ENCODE measurements around the gene GJA4.

Gene GJA4

DNA sequence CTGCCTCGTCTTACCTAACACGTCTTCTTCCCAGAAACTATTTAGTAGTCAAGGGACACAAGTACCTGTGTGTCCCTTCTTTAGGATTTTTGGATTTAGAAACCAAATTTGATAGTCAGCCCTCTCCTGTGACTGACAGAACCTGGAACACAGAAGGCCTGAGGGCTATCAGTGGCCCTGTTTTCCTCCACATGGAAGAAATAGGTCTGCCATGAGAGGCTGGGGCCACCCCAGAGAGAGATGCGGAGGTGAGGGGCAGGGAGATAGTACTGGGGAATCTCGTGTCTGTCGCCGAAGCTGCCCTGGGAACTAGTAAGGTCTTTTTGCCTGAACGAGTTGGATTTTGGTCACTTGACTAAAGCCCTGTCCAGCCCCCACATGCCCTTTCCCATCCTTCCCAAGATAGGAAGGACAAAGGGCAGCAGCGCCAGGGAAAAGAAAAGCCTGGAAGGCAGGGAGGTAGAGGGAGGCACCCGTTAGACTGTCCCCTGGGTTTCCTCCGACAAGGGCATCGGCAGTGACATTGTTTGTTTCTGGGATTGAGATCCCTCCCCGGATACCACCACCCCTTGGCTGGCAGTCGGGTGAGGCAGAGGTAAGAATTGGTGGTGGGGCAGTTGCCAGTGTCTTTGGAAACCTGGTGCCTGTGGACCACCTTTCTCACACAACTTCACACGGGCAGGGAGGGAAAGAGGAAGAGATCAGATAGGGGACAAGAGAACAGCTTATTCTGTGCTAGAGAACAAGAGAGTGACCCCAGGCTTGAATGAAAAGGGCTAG, 46.9 kb downstream of the GJA4 start:
- no peak for DNase-seq (ENCODE audit: low spot score)

DNA sequence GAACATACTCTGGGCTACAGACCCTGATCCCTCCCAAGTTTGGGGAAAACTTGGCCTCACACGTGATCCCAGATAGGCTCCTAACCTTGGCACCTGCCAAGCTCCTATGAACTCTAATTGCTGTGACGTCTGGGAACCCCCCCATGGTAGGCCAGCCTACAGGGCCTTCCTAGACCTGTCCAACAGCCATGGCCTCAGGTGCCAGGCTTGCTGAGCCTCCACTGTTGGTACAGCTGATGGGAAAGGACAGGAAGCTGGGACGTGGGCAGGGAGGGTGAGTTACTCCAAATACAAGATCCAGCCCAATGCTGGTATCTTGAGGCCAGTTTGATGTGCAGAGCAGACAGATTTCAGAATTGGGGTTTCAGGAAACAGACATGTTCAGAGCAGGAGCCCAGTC, 47.6 kb downstream of the GJA4 start:
- no peak for DNase-seq (ENCODE audit: low spot score)

DNA sequence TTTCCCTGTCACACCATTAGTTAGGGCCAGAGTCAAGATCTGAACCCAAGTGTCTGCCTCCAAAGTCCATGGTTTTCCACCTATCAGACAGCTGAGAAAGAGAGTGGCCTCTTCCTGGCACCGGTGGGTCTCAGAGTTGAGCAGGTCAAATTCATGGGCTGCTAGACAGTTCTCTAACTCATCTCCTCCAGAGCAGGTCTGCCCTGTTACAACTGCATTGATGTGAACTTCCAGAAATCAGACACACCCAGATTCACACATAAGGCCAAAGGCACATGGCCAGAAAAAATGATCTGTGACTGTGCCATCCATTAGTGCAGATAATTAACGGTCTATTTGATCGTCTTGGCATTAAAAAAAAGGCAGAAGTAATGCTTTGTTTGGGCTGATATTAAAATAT, 49.3 kb downstream of the GJA4 start:
- DNase-seq (ENCODE audit: low spot score), result no peak

DNA sequence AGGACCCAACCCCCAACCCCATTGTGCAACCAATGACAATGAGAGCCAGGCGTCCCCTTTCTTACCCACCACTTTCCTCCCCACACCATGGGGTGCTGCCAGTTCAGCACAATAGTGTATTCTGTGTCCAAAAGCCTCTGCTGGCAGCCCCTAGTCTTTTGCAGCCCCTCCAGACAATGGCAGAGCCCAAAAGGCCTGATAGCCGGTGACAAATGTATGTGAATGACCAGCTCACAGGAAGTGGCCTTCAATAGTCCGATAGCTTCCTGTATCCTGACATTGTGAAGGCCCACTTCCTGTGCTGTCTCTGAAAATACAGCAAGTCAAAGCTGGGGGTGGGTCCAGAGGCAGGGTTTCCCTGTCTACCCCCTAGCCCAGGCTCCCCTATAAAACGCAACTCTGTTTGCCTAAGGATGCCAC, 50.2 kb downstream of the GJA4 start:
- DNase-seq (ENCODE audit: low spot score), result no peak

DNA sequence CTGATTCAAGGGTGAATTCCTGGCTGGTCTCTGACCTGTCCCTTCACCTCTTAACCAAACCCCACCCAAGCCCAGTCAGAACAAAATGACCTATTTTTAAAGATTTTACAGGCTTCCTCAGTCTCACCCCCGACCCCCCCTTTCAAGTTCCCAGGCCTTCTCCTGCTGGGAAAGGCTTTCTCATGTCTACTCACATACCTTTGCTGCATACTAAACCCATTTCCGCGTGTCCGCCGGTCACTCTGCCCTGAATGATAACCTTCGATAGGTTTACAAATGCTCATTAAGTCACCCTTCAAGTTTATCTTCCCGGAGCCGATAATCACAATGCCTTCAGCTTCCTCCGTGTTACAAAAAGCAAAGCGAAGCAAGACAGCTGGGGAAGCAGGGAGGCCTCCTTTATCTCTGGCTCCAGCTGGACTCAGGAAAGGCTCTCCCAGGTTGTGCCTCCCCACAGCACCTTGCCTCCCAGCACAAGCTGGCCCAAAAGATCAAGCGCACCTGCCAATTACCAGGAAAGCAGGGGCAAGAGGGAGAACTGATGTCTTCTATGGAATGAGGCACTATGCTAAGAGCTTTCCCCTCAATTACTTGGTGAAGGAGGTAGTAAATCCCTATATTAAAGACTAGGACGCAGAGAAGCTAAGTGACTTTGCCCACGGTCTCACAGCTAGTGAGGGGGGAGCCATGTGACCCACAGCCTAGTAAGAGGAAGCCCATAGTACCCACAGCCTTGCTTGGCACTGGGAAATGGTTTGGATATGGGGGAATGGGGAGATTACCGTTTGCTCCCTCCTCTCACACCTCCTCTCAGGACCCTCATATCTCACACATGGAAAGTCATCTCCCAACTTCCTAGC, 50.8 kb downstream of the GJA4 start:
- no peak for DNase-seq (ENCODE audit: low spot score)

DNA sequence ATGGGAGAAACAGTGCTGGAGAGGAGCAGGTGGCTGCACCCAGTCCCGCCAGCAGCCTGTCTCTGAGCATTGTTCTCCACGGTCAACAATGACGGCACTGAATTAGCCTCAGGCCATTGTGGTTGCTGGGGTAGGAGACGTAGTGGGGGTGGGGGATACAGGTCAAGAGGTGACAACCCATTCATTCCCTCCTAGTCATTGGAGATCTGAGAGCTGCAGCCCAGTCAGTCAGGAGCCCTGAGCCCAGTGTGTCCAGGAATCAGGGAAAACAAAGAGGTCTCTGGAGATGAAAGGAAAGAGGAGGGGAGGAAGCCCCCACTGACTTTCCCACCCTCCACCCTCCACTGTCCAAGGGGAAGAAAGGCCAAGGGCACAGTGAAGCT, 51.4 kb downstream of the GJA4 start:
- DNase-seq (ENCODE audit: low spot score), result no peak

Measured in GM03348 (cell line).